Endothelial cell (in vitro differentiated cells): ENCODE data around the gene BARX1. TPM values are rescaled to one million over a fixed set of nuclear protein-coding genes. Genes with fewer than 3 reads are reported as not detected.

ENCODE experiments used
- DNase-seq: peaks from one replicate; pipeline ENCODE4 v3.0.0; 2021; ENCODE audit warnings: low spot score
- H3K27ac Mint-ChIP-seq: one replicate; pipeline ENCODE4 v1.8.0; 2021; ENCODE audit warnings: mixed read lengths, inconsistent platforms; ENCODE audit not compliant: unreplicated experiment
- H3K27me3 Mint-ChIP-seq: one replicate; pipeline ENCODE4 v1.8.0; 2021; ENCODE audit warnings: mild to moderate bottlenecking, moderate library complexity, mixed read lengths, inconsistent platforms; ENCODE audit not compliant: unreplicated experiment
- H3K36me3 Mint-ChIP-seq: one replicate; pipeline ENCODE4 v1.8.0; 2021; ENCODE audit warnings: mild to moderate bottlenecking, low read depth, mixed read lengths, inconsistent platforms; ENCODE audit not compliant: unreplicated experiment
- H3K4me1 Mint-ChIP-seq: one replicate; pipeline ENCODE4 v1.8.0; 2021; ENCODE audit warnings: mild to moderate bottlenecking, mixed read lengths, inconsistent platforms; ENCODE audit not compliant: unreplicated experiment
- H3K4me3 Mint-ChIP-seq: one replicate; pipeline ENCODE4 v1.8.0; 2021; ENCODE audit warnings: mild to moderate bottlenecking, mixed read lengths, inconsistent platforms; ENCODE audit not compliant: unreplicated experiment
- H3K9me3 Mint-ChIP-seq: one replicate; pipeline ENCODE4 v1.8.0; 2021; ENCODE audit warnings: mixed read lengths, inconsistent platforms; ENCODE audit not compliant: unreplicated experiment
- CTCF ChIP-seq: fragments of 200-600 bp; sonication (generic); IDR thresholded peaks from one replicate; pipeline ENCODE4 v1.5.0; 2021; ENCODE audit warnings: antibody characterized with exemption; ENCODE audit not compliant: unreplicated experiment
- total RNA-seq: library from RNA; stranded (reverse); fragmentation: NEBNext Ultra II Directional; extraction: Animal tissue kit (Norgen Biotek cat#: 25700); gene quantifications from one replicate; pipeline ENCODE4 v1.2.1, GENCODE V29; 2021; ENCODE audit not compliant: unreplicated experiment

Gene BARX1
- total RNA-seq, 1 donor from 2014 or later: 0.51 TPM

GRCh38 chr9:93955981-93956784, 1.0 kb upstream of the BARX1 start:
- peaks cover 18% of the 10 kb centered on the region for H3K4me1 Mint-ChIP-seq
- DNase-seq: no peak
- no peak for TF ChIP-seq CTCF
- peaks cover 36% of the 10 kb centered on the region for H3K27me3 Mint-ChIP-seq
- H3K27ac Mint-ChIP-seq: no peak overlapping the region
- no peaks in the 10 kb centered on the region for H3K9me3 Mint-ChIP-seq
- no peak overlapping the region for H3K4me3 Mint-ChIP-seq
- peaks cover 10% of the 10 kb centered on the region for H3K36me3 Mint-ChIP-seq

GRCh38 chr9:93954434-93955061, 607 bp downstream of the BARX1 start:
- TF ChIP-seq CTCF: no peak
- H3K27me3 Mint-ChIP-seq: peaks cover 38% of the 10 kb centered on the region
- no peaks in the 10 kb centered on the region for H3K9me3 Mint-ChIP-seq
- DNase-seq: no peak
- peaks cover 28% of the 10 kb centered on the region for H3K4me1 Mint-ChIP-seq
- H3K36me3 Mint-ChIP-seq: peaks cover 13% of the 10 kb centered on the region
- no peak overlapping the region for H3K4me3 Mint-ChIP-seq
- H3K27ac Mint-ChIP-seq: no peak overlapping the region

- peaks cover 27% of the 10 kb centered on the region for H3K4me1 Mint-ChIP-seq
- no peaks in the 10 kb centered on the region for H3K9me3 Mint-ChIP-seq
- no peak for DNase-seq
- no peak for TF ChIP-seq CTCF
- peak overlapping the region; percentile 73 for H3K4me3 Mint-ChIP-seq
- peaks cover 34% of the 10 kb centered on the region for H3K27me3 Mint-ChIP-seq
- H3K36me3 Mint-ChIP-seq: peaks cover 13% of the 10 kb centered on the region
- H3K27ac Mint-ChIP-seq: no peak overlapping the region
Observed at GRCh38 chr9:93953496-93954433, 1.4 kb downstream of the BARX1 start.

GRCh38 chr9:93952784-93953495, 2.2 kb downstream of the BARX1 start:
- no peaks in the 10 kb centered on the region for H3K9me3 Mint-ChIP-seq
- H3K4me1 Mint-ChIP-seq: peaks cover 27% of the 10 kb centered on the region
- peak overlapping the region; percentile 45 for H3K4me3 Mint-ChIP-seq
- DNase-seq: no peak
- H3K27me3 Mint-ChIP-seq: peaks cover 34% of the 10 kb centered on the region
- no peak overlapping the region for H3K27ac Mint-ChIP-seq
- TF ChIP-seq CTCF: no peak
- peaks cover 13% of the 10 kb centered on the region for H3K36me3 Mint-ChIP-seq
